WTC11 (cell line): ENCODE measurements around the gene CDK10. TPM values are rescaled to one million over a fixed set of nuclear protein-coding genes. Genes with fewer than 3 reads are reported as not detected.

ENCODE experiments used
- CREB1 ChIP-seq: sonication (generic); formaldehyde crosslinking; IDR thresholded peaks from 2 replicates; pipeline ENCODE4 v1.8.0; 2023; ENCODE audit warnings: mild to moderate bottlenecking, missing genetic modification reagents
- ELF4 ChIP-seq: sonication (generic); formaldehyde crosslinking; IDR thresholded peaks from 2 replicates; pipeline ENCODE4 v1.8.1; 2022; ENCODE audit warnings: low read depth, mild to moderate bottlenecking, moderate library complexity, missing genetic modification reagents
- EMX1 ChIP-seq: fragments of 250-450 bp; sonication (Bioruptor Pico); IDR thresholded peaks from 2 replicates; pipeline ENCODE4 v1.8.0; 2021; ENCODE audit warnings: mild to moderate bottlenecking
- ESRRA ChIP-seq: sonication (generic); formaldehyde crosslinking; IDR thresholded peaks from 2 replicates; pipeline ENCODE4 v1.8.1; 2022; ENCODE audit warnings: mild to moderate bottlenecking, missing genetic modification reagents, borderline replicate concordance
- FOXP1 ChIP-seq: sonication (generic); formaldehyde crosslinking; IDR thresholded peaks from 2 replicates; pipeline ENCODE4 v1.8.0; 2022; ENCODE audit warnings: missing genetic modification reagents, mild to moderate bottlenecking, moderate library complexity, borderline replicate concordance
- GRHL2 ChIP-seq: fragments of 250-450 bp; sonication (Bioruptor Pico); IDR thresholded peaks from 2 replicates; pipeline ENCODE4 v1.8.0; 2022; ENCODE audit warnings: mild to moderate bottlenecking, moderate library complexity; ENCODE audit not compliant: insufficient replicate concordance, severe bottlenecking
- IRF2 ChIP-seq: sonication (generic); formaldehyde crosslinking; IDR thresholded peaks from 2 replicates; pipeline ENCODE4 v1.8.0; 2022; ENCODE audit warnings: low read depth, missing genetic modification reagents, borderline replicate concordance
- OVOL2 ChIP-seq: fragments of 250-450 bp; sonication (Bioruptor Pico); IDR thresholded peaks from 2 replicates; pipeline ENCODE4 v1.9.0; 2021; ENCODE audit warnings: mild to moderate bottlenecking, borderline replicate concordance
- SOX15 ChIP-seq: fragments of 250-450 bp; sonication (Bioruptor Pico); IDR thresholded peaks from 2 replicates; pipeline ENCODE4 v1.9.0; 2021; ENCODE audit warnings: mild to moderate bottlenecking
- TCF7 ChIP-seq: sonication (generic); formaldehyde crosslinking; IDR thresholded peaks from 2 replicates; pipeline ENCODE4 v1.8.0; 2022; ENCODE audit warnings: mild to moderate bottlenecking, low read depth, missing genetic modification reagents, moderate library complexity
- TEAD4 ChIP-seq: sonication (generic); formaldehyde crosslinking; IDR thresholded peaks from 2 replicates; pipeline ENCODE4 v1.8.0; 2022; ENCODE audit warnings: mild to moderate bottlenecking, missing genetic modification reagents
- ZNF396 ChIP-seq: fragments of 250-450 bp; sonication (Bioruptor Pico); IDR thresholded peaks from 2 replicates; pipeline ENCODE4 v1.8.0; 2021; ENCODE audit warnings: mild to moderate bottlenecking, moderate library complexity, borderline replicate concordance
- ZNF416 ChIP-seq: fragments of 250-450 bp; sonication (Bioruptor Pico); IDR thresholded peaks from 2 replicates; pipeline ENCODE4 v1.9.0; 2021; ENCODE audit warnings: mild to moderate bottlenecking, inconsistent platforms
- ZNF423 ChIP-seq: fragments of 250-450 bp; sonication (Bioruptor Pico); IDR thresholded peaks from 2 replicates; pipeline ENCODE4 v2.1.2; 2022; ENCODE audit warnings: mild to moderate bottlenecking, moderate library complexity
- ZNF532 ChIP-seq: fragments of 250-450 bp; sonication (Bioruptor Pico); IDR thresholded peaks from 2 replicates; pipeline ENCODE4 v1.9.0; 2021; ENCODE audit warnings: mild to moderate bottlenecking, borderline replicate concordance
- ZNF671 ChIP-seq: fragments of 250-450 bp; sonication (Bioruptor Pico); IDR thresholded peaks from 2 replicates; pipeline ENCODE4 v1.8.0; 2021; ENCODE audit warnings: mild to moderate bottlenecking
- ZSCAN18 ChIP-seq: fragments of 250-450 bp; sonication (Bioruptor Pico); IDR thresholded peaks from 2 replicates; pipeline ENCODE4 v2.1.2; 2022; ENCODE audit warnings: mild to moderate bottlenecking, moderate library complexity
- total RNA-seq: library from RNA; stranded (reverse); gene quantifications from 3 replicates; pipeline ENCODE4 v1.2.3, GENCODE V29; 2021
- TF ChIP-seq, protein P1 (sequence below): sonication (generic); formaldehyde crosslinking; IDR thresholded peaks from 2 replicates; pipeline ENCODE4 v1.8.1; 2022; ENCODE audit warnings: low read depth, missing genetic modification reagents, borderline replicate concordance
- TF ChIP-seq, protein P2 (sequence below): fragments of 250-450 bp; sonication (Bioruptor Pico); IDR thresholded peaks from 2 replicates; pipeline ENCODE4 v1.9.0; 2021; ENCODE audit warnings: mild to moderate bottlenecking
- TF ChIP-seq, protein P3 (sequence below): fragments of 250-450 bp; sonication (Bioruptor Pico); conservative IDR thresholded peaks from 2 replicates; pipeline ENCODE4 v1.9.0; 2021; ENCODE audit warnings: mild to moderate bottlenecking
- TF ChIP-seq, protein P4 (sequence below): fragments of 250-450 bp; sonication (Bioruptor Pico); IDR thresholded peaks from 2 replicates; pipeline ENCODE4 v1.8.0; 2021; ENCODE audit warnings: mild to moderate bottlenecking
- TF ChIP-seq, protein P5 (sequence below): sonication (generic); formaldehyde crosslinking; conservative IDR thresholded peaks from 2 replicates; pipeline ENCODE4 v1.8.1; 2023; ENCODE audit warnings: mild to moderate bottlenecking, low read depth, missing genetic modification reagents, moderate library complexity

CDK10 gene
- total RNA-seq, 1 experiment from 2014 or later = 102 TPM

DNA sequence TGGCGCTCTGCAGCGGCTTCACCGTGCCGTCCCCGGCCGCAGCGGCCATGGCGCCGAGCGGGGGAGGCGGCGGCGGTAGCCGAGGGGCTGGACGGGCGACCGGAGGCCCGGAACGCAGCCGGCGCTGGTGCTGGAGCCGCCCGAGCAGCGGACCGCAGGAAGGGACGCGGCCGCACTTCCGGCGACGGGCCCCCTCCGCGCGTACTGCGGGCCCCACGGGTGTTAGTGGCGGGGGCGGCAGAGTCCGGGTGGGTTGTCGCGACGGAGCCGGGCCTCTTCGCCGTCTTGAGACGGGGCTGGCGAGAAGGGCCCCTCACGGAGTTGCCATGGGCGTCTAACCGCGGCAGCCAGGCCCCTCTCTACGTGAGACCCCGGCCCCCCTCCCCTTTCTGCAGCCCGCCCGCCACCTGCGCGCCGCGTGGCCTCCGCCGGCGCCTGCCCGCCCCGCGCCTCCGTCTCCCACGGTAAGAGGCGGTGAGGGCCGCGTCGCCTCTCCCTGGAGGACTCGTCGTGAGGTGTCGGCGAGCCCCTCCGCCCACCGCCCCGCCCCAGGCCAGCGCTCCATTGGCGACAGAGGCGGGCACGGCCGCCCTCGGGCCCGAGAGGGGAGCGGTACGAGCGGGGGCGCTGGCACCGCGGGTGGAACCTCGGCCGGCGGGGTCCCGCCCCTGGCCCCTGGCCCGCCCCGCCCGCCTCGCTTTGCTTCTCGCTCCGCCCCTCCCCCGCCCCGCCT is 34.5 kb downstream of the CDK10 start, which contains the start of the genes VPS9D1 and ZNF276 (continued):
- TF ChIP-seq ZNF532 (CRISPR knock-in tag) (no peak), OVOL2 (CRISPR knock-in tag) (no peak), ZSCAN18 (CRISPR knock-in tag) (no peak), ZNF423 (CRISPR knock-in tag) (no peak), IRF2 (0 out of 2 replicates have a peak, but pooled peaks have one; percentile 64), TEAD4 (no peak), EMX1 (no peak; the same call in 1 of the 2 replicates), FOXP1 (CRISPR knock-in tag) (peak; percentile 87), ELF4 (CRISPR knock-in tag) (no peak; the same call in none of the 2 replicates), SOX15 (no peak), ZNF396 (no peak), ZNF671 (CRISPR knock-in tag) (peak; percentile 71; the same call in 1 of the 2 replicates), CREB1 (CRISPR knock-in tag) (no peak), TCF7 (no peak), ESRRA (peak; percentile 67), ZNF416 (CRISPR knock-in tag) (peak; percentile 61), GRHL2 (no peak)
- TF ChIP-seq, protein P1, sequence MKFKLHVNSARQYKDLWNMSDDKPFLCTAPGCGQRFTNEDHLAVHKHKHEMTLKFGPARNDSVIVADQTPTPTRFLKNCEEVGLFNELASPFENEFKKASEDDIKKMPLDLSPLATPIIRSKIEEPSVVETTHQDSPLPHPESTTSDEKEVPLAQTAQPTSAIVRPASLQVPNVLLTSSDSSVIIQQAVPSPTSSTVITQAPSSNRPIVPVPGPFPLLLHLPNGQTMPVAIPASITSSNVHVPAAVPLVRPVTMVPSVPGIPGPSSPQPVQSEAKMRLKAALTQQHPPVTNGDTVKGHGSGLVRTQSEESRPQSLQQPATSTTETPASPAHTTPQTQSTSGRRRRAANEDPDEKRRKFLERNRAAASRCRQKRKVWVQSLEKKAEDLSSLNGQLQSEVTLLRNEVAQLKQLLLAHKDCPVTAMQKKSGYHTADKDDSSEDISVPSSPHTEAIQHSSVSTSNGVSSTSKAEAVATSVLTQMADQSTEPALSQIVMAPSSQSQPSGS (CRISPR knock-in tag) = no peak
- TF ChIP-seq, protein P2, sequence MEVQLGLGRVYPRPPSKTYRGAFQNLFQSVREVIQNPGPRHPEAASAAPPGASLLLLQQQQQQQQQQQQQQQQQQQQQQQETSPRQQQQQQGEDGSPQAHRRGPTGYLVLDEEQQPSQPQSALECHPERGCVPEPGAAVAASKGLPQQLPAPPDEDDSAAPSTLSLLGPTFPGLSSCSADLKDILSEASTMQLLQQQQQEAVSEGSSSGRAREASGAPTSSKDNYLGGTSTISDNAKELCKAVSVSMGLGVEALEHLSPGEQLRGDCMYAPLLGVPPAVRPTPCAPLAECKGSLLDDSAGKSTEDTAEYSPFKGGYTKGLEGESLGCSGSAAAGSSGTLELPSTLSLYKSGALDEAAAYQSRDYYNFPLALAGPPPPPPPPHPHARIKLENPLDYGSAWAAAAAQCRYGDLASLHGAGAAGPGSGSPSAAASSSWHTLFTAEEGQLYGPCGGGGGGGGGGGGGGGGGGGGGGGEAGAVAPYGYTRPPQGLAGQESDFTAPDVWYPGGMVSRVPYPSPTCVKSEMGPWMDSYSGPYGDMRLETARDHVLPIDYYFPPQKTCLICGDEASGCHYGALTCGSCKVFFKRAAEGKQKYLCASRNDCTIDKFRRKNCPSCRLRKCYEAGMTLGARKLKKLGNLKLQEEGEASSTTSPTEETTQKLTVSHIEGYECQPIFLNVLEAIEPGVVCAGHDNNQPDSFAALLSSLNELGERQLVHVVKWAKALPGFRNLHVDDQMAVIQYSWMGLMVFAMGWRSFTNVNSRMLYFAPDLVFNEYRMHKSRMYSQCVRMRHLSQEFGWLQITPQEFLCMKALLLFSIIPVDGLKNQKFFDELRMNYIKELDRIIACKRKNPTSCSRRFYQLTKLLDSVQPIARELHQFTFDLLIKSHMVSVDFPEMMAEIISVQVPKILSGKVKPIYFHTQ (CRISPR knock-in tag) = peak; percentile 85; the same call in 1 of the 2 replicates
- TF ChIP-seq, protein P3, sequence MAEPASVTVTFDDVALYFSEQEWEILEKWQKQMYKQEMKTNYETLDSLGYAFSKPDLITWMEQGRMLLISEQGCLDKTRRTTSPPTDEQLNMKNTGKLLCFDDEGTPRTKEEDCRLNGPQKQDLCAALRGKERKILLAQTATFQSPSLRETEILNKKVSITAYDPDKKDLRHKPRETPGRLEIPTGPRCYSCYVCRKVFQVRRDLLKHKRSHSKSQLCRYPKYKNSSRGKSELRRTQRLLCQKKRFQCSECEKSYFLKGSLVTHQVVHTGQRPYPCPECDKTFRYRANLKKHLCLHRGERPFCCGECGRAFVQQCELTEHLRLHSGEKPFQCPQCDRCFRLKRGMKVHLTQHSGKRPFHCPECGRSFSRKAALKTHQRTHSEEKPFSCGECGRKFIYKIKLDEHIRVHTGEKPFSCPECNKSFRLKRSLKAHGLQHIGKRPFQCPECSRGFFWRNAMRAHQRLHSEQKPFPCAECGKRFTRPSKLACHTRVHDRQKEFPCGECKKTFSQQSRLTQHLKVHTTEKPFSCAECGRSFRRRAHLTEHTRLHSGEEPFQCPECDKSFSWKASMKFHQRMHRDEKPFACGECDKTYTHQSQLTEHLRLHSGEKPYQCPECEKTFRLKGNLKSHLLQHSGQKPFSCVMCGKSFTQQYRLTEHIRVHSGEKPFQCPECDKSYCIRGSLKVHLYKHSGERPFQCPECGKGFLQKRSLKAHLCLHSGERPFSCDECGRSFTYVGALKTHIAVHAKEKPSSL (CRISPR knock-in tag) = no peak
- TF ChIP-seq, protein P4, sequence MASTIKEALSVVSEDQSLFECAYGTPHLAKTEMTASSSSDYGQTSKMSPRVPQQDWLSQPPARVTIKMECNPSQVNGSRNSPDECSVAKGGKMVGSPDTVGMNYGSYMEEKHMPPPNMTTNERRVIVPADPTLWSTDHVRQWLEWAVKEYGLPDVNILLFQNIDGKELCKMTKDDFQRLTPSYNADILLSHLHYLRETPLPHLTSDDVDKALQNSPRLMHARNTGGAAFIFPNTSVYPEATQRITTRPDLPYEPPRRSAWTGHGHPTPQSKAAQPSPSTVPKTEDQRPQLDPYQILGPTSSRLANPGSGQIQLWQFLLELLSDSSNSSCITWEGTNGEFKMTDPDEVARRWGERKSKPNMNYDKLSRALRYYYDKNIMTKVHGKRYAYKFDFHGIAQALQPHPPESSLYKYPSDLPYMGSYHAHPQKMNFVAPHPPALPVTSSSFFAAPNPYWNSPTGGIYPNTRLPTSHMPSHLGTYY (CRISPR knock-in tag) = no peak
- TF ChIP-seq, protein P5, sequence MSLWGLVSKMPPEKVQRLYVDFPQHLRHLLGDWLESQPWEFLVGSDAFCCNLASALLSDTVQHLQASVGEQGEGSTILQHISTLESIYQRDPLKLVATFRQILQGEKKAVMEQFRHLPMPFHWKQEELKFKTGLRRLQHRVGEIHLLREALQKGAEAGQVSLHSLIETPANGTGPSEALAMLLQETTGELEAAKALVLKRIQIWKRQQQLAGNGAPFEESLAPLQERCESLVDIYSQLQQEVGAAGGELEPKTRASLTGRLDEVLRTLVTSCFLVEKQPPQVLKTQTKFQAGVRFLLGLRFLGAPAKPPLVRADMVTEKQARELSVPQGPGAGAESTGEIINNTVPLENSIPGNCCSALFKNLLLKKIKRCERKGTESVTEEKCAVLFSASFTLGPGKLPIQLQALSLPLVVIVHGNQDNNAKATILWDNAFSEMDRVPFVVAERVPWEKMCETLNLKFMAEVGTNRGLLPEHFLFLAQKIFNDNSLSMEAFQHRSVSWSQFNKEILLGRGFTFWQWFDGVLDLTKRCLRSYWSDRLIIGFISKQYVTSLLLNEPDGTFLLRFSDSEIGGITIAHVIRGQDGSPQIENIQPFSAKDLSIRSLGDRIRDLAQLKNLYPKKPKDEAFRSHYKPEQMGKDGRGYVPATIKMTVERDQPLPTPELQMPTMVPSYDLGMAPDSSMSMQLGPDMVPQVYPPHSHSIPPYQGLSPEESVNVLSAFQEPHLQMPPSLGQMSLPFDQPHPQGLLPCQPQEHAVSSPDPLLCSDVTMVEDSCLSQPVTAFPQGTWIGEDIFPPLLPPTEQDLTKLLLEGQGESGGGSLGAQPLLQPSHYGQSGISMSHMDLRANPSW (CRISPR knock-in tag) = no peak; the same call in 1 of the 2 replicates
